Duodenal mucosa (tissue), 2 donors: ENCODE measurements around the gene NLGN2.
A peak's percentile ranks its signal among the peaks of the same experiment; 100 is the strongest.

ENCODE experiments used
- H3K27ac ChIP-seq: one replicate; pipeline ENCODE4 v1.7.0; 2013; ENCODE audit warnings: low read depth, low read length
- H3K27me3 ChIP-seq, 2 donors: one replicate each; pipeline ENCODE4 v1.7.0; 2013; ENCODE audit warnings: low read length in 2 of 2, control low read depth in 1 of 2; ENCODE audit not compliant: insufficient read depth in 2 of 2, control insufficient read depth in 1 of 2
- H3K36me3 ChIP-seq, 2 donors: one replicate each; pipeline ENCODE4 v1.7.0; 2013; ENCODE audit warnings: low read length in 2 of 2, control low read depth in 1 of 2; ENCODE audit not compliant: insufficient read depth in 2 of 2, control insufficient read depth in 1 of 2
- H3K4me1 ChIP-seq, 2 donors: one replicate each; pipeline ENCODE4 v1.7.0; 2013; ENCODE audit warnings: low read length in 2 of 2, control low read depth in 1 of 2; ENCODE audit not compliant: insufficient read depth in 2 of 2, control insufficient read depth in 1 of 2
- H3K4me3 ChIP-seq, 2 donors: one replicate each; pipeline ENCODE4 v1.7.0; 2013; ENCODE audit warnings: low read length in 2 of 2, low read depth in 1 of 2
- H3K9ac ChIP-seq, 2 donors: one replicate each; pipeline ENCODE4 v1.7.0; 2013; ENCODE audit warnings: low read length in 2 of 2, low read depth in 1 of 2
- H3K9me3 ChIP-seq, 2 donors: one replicate each; pipeline ENCODE4 v1.7.0; 2013; ENCODE audit warnings: low read length in 2 of 2, control low read depth in 1 of 2; ENCODE audit not compliant: control insufficient read depth in 1 of 2

Gene NLGN2

DNA sequence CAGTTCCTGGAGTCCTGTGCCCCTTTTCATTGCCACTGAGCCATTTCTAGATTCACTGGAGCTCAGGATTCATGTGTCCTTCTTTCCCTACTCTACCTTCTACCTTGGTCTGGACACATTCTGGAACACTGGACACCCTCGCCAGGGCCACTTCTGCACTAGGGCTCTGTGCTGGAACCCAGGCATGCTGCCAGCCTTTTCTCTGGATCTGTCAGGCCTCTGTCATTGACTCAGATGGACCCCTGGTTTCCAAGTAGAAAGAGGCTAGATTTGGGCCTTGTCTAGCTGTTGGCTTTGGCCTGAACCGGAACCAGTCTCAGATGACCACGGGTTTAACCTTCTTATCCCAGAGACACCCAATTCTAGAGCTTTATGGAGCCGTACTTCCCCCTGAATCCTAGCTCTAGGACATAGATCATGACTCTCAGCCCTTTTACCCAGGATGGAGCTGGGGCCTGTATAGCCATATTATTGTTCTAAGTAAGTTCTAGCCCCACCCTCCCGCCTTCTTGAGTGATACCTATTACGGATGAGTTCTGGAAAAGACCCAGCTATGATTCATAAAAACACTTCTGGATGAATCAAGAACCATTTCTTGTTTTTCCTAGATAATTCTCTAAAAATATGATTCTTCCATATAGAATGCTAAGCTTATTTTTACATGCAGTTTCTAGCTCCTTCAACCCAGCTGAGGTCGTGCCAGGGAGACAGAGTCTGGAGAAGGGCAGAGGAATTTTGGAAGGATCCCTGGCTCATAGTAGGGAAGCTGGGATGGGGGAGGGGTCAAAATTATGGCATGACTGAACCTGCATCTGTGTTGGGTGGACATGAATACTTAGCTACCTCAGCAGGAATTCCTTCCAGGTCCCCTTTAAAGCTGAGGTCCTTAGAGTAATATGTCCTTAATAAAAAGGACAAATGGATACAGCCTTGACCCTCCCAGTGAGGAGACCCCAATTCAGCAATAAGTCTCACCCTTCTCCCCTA lies 36.1 kb downstream of the NLGN2 start:
- H3K9me3 ChIP-seq, result no peaks in the 10 kb centered on the region
- H3K27ac ChIP-seq, result no peak overlapping the region
- no peak overlapping the region for H3K9ac ChIP-seq
- peaks cover 35 to 47% of the 10 kb centered on the region in 2 donors for H3K27me3 ChIP-seq
- no peaks in the 10 kb centered on the region for H3K36me3 ChIP-seq
- no peak overlapping the region for H3K4me3 ChIP-seq
- H3K4me1 ChIP-seq, result peaks cover 19 to 29% of the 10 kb centered on the region in 2 donors

DNA sequence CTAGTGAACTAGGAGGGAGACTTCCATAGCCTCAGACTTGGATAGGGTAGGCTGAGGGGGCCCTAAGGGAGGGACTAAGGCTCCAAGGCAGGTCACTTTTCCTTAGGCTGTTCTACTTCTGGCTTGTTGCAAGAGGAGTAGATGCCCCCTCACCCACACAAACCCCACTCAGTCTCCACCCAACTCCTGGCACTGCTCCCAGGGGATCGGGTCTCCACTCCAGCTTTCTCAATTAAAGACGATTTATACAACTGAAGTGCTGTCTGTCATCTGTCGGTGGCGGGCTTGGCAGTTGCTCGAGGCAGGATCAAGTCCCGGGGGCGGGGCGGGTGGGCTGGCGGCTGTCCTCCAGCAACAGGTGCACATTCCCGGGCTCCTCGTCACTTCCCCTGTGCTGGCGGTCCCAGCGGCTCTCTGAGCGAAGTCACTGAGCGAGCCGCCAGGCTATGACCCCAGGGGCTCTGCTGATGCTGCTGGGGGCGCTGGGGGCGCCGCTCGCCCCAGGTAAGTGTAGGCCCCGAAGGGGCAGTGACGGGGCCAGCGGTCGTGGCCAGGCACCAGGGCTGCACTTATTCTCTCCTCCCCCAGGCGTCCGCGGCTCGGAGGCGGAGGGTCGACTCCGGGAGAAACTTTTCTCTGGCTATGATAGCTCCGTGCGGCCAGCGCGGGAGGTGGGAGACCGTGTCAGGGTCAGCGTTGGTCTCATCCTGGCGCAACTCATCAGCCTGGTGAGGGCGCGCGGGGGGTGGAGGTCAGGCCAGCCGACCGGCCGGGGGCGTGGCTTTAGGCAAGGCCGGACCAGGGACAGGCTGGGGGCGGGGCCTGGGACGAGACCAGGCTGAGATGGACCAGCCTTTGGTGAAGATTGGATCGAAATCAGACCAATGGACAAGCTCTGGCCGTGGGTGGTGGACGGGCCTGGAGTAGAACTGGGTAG lies 37.3 kb downstream of the NLGN2 start, which contains the start of gene CHRNB1:
TSS of gene CHRNB1 (plus strand) at position 380 of the 937 bp plus-strand sequence. CDS start at position 447, 67 bp downstream.
- H3K4me3 ChIP-seq, result peak within 1 kb of the TSS; percentile 66 to 69
- peaks cover 31 to 40% of the 10 kb centered on the region in 2 donors for H3K27me3 ChIP-seq
- no peak within 1 kb of the TSS for H3K27ac ChIP-seq
- H3K4me1 ChIP-seq, result peaks cover 19 to 21% of the 10 kb centered on the region in 2 donors
- no peaks in the 10 kb centered on the region for H3K36me3 ChIP-seq
- H3K9ac ChIP-seq, result peak within 1 kb of the TSS; percentile 10 to 18
- no peaks in the 10 kb centered on the region for H3K9me3 ChIP-seq

DNA sequence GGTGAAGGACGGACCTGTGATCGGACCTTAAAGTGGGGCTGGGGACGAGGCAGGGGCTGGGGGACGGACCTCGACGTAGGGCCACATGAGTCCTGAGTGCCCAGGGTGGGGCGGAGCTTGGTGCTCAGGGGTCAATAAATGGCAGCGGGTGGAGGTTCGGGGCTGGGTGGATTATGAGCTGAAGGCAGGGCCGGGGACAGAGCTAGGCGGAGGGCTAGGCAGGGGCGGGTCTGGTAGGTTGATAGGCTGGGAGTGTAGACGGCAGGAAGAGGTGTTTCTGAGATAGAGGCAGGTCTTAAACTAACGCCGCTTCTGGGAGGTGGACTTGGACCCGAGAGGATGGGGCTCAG lies 37.9 kb downstream of the NLGN2 start:
- peak overlapping the region; percentile 66 to 69 for H3K4me3 ChIP-seq
- no peak overlapping the region for H3K27ac ChIP-seq
- peaks cover 26 to 34% of the 10 kb centered on the region in 2 donors for H3K27me3 ChIP-seq
- H3K36me3 ChIP-seq, result no peaks in the 10 kb centered on the region
- H3K9ac ChIP-seq, result peak overlapping the region; percentile 10 to 12
- no peaks in the 10 kb centered on the region for H3K9me3 ChIP-seq
- peaks cover 13 to 14% of the 10 kb centered on the region in 2 donors for H3K4me1 ChIP-seq

DNA sequence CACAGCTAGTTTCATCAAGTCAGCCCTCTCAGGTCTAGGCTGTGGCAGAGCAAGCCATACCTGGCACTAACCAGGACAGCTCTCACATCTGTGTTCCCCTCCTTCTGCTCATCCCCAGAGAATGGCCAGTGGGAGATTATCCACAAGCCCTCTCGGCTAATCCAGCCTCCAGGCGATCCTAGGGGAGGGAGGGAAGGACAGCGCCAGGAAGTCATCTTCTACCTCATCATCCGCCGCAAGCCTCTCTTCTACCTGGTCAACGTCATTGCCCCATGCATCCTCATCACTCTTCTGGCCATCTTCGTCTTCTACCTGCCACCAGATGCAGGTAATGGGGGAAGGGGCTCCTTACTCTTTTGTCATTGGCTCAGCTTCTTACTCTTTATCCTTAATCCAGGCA lies 40.8 kb downstream of the NLGN2 start:
- H3K4me3 ChIP-seq, result no peak overlapping the region
- H3K9ac ChIP-seq, result no peak overlapping the region
- H3K4me1 ChIP-seq, result peaks cover 12 to 13% of the 10 kb centered on the region in 2 donors
- H3K27me3 ChIP-seq, result peaks cover 13 to 23% of the 10 kb centered on the region in 2 donors
- no peaks in the 10 kb centered on the region for H3K36me3 ChIP-seq
- H3K9me3 ChIP-seq, result no peaks in the 10 kb centered on the region
- no peak overlapping the region for H3K27ac ChIP-seq

DNA sequence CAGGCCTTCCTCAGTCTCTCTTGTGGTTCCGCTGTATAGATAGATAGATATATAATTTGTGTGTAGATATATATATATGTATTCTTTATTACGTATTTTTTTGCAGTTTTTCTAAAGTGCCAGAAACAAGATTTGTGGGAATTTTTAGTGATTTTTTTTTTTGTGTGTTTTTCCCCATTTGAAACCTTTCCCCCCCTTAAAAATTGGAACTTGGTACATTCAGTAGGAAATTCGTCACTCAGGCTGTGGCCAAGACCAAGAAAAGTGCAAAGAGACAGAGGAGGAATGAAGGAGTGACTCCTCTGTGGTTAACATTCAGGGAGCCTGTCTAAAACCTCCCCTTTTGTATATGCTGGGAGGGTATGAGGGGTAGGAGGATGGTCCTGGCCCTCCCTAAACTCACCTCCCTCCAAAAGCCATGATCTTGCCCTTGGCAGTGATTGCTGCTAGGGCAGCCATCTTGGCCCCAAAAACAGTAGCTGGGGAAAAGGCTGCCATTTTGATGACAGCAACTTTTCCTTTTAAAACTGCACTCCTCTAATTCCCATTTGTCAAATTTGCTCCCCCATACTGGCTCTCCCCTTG lies 52.4 kb downstream of the NLGN2 start:
- Histone ChIP-seq H3K4me3 (no peak overlapping the region), H3K27ac (no peak overlapping the region), H3K9me3 (no peaks in the 10 kb centered on the region), H3K27me3 (no peaks in the 10 kb centered on the region), H3K4me1 (peaks cover 0 to 3% of the 10 kb centered on the region in 2 donors), H3K36me3 (peaks cover 2 to 12% of the 10 kb centered on the region in 2 donors), H3K9ac (no peak overlapping the region)

DNA sequence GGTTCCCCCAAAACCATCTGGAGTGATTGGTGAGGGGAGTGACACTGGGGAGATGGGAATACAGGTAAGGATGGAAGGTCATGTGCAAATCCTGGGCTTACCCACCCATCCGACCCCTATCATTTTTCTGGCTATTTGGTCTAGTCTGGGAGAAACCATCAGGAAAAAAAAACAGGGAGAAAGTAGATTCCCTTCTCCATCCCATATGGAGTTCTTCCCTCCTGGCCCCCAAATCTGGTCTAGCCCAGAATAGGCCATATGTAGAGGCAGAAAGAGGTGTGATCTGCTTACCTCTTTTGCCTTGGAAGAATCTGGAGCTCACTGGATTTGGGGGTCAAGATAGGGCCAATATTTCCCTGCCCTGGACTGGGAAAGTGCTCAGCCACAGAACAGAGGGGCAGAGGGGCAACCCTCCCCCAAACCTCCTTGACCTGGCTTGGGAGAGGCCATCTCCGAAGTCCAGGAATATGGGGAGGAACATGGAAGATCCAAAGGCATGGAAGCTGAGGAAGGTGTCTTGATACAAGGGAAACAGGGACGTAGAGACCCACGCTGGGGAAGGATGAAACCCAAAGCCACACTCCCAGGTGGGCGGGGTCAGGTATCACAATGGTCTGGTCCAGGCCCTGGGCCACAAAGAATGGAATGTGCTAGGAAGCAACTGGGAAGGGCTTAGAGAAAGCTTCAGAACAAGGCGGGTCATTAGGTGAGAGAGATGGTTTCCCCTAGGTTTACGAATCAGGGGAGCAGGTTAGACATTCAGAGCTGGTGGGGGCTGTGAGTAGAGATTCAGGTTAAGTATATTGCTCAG lies 53.4 kb downstream of the NLGN2 start:
- Histone ChIP-seq H3K9ac (no peak overlapping the region), H3K9me3 (no peaks in the 10 kb centered on the region), H3K27ac (no peak overlapping the region), H3K27me3 (no peaks in the 10 kb centered on the region), H3K4me3 (no peak overlapping the region), H3K36me3 (peaks cover 2 to 14% of the 10 kb centered on the region in 2 donors), H3K4me1 (peaks cover 0 to 3% of the 10 kb centered on the region in 2 donors)

DNA sequence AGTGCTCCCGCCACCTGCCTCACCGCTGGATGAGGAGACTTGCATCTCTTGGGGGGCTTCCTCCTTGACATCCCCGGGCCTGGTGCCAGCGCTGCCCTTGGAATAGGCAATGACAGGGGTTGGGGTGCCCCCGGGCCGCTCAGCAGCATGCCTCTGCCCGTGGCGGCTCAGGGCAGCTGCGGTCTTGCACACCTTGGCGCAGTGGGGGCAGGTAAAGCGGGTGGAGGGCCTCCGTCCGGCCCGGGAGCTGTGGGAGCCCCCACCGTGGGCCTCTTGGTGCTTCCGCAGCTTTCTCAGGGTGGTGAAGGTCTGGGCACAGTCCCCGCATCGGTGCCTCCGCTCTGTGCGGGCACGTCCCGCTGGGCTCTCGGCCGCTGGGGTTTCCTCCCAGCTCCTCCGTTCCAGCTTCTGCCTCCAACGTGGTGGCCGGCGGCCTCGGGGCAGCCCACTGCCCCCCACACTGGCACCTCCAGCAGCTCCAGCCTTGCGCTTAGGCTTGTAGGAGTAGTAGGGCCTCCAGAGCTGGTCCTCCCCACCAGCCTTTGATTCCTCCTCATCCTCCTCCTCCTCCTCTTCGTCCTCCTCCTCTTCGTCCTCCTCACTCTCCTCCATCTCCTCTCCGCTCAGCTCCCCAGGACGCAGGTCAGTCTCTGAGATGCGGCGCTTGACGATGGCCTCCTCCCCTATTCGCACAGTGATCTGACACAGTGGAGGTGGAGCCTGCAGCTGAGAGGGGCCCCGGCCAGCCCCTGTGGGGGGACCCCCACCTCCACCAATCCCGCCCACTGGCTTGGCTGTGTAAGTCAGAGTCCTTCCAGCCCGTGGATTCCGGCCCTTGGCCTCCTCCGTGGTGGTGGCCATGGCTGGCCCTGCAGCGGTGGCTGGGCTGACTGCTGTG lies 55.1 kb downstream of the NLGN2 start:
- Histone ChIP-seq H3K4me3 (no peak overlapping the region), H3K9ac (no peak overlapping the region), H3K9me3 (no peaks in the 10 kb centered on the region), H3K36me3 (peaks cover 7 to 14% of the 10 kb centered on the region in 2 donors), H3K27ac (no peak overlapping the region), H3K27me3 (no peaks in the 10 kb centered on the region), H3K4me1 (no peaks in the 10 kb centered on the region)

DNA sequence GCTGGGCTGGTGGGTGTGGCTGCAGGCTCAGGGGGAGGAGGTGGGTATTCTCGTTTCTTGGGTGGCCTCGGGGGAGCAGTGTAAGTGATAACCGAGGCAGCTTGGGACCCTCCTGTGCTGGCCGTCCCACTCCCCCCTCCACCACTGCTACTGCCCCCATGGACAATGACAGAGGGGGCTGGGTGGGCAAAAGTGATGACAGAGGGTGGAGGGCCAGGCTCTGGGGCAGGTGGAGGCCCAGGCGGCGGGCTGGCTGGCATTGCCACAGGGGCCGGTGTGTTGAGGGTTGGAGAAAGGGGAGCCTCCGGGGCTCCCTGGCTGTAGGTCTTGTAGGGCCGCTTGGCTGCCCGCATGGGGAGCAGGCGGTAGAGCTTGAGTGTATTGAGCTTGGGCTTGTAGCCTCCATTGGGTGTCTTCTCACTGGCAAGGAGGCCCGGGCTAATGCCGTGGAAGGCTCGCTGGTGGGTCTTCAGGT lies 55.8 kb downstream of the NLGN2 start:
- H3K4me1 ChIP-seq, result no peaks in the 10 kb centered on the region
- no peak overlapping the region for H3K4me3 ChIP-seq
- H3K27ac ChIP-seq, result no peak overlapping the region
- no peak overlapping the region for H3K9ac ChIP-seq
- no peaks in the 10 kb centered on the region for H3K27me3 ChIP-seq
- peaks cover 7 to 14% of the 10 kb centered on the region in 2 donors for H3K36me3 ChIP-seq
- no peaks in the 10 kb centered on the region for H3K9me3 ChIP-seq
